Measurements from ENCODE around the gene GLRX.

GRCh38 chr5:95815155-95815729 is 7.3 kb downstream of the GLRX start:
- TF ChIP-seq POLR2A (IDR thresholded peaks at IDR 0.05; ENCODE audit: low read length) (no peak), GATA1 (IDR thresholded peaks at IDR 0.05; ENCODE audit: low read depth, low read length) (no peak)

Data from erythroblast (primary cell).